ENCODE results near the gene ZNF557.
A peak's percentile ranks its signal among the peaks of the same experiment; 100 is the strongest.

Gene ZNF557

DNA sequence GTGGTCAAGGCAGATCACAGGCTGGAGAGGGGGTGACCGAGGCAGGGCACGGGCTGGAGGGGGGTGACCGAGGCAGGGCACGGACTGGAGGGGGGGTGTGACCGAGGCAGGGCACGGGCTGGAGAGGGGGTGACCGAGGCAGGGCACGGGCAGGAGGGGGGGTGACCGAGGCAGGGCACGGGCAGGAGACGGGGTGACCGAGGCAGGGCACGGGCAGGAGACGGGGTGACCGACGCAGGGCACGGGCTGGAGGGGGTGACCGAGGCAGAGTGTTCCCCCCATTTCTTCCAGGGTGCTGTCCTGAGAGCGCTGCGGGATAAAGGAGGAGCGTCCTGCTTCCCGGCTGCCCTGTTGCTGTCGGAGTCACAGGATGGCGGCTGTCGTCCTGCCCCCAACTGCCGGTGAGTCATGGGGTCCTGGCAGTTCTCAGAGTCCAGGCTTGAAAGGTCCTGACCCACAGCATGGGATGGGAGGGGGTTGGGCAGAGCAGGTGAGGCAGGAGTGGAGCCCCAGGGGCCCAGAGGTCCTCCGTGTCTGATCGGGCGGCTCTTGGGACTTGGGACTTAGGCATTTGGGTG is 5.3 kb downstream of the ZNF557 start:
- DNase-seq (ENCODE audit: low spot score), result no peak

DNA sequence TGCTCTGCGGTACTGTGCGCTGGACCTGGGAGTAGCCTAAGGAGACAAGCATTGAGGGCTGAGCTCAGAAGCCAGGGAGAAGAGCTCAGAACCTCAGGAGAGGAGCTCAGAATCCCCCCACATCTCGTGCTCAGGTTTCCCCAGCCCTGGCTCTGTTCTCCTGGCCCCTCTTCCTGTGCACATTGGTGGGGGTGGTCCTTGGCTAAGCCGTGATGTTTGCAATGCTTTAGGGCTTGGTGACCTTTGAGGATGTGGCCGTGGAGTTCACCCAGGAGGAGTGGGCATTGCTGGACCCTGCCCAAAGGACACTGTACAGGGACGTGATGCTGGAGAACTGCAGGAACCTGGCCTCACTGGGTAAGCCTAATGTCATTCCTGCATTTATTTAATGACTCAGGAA is 6.6 kb downstream of the ZNF557 start:
- no peak for DNase-seq (ENCODE audit: low spot score)

- no peak for DNase-seq (ENCODE audit: low spot score)
These were observed 8.5 kb downstream of the ZNF557 start for GRCh38 chr19:7078008-7078407.

- no peak for DNase-seq (ENCODE audit: low spot score)
These were observed 13.8 kb downstream of the ZNF557 start for GRCh38 chr19:7083076-7083956.

DNA sequence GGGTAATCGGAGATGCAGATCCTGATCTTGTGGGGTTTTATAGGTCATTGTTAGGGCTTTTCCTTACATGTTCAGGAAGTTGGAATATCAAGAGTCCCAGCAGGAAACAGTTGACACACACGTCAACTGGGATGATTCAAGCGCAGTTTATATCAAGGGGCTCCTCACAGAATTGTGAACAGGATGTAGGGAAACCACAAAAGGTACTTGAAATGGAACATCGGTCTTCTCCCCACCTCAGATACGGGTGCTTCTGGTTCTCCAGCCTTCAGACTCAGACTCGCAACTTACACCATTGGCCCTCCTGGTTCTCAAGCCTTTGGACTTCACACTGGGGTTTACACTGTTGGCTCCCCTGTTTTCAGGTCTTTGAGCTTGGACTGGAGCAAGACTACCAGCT is 19.5 kb downstream of the ZNF557 start:
- DNase-seq (ENCODE audit: low spot score), result no peak

- DNase-seq (ENCODE audit: low spot score), result no peak
These were observed 28.6 kb downstream of the ZNF557 start for GRCh38 chr19:7098096-7098495.

GRCh38 chr19:7098701-7099596 is 29.4 kb downstream of the ZNF557 start:
- DNase-seq (ENCODE audit: low spot score), result peak; percentile 92

DNA sequence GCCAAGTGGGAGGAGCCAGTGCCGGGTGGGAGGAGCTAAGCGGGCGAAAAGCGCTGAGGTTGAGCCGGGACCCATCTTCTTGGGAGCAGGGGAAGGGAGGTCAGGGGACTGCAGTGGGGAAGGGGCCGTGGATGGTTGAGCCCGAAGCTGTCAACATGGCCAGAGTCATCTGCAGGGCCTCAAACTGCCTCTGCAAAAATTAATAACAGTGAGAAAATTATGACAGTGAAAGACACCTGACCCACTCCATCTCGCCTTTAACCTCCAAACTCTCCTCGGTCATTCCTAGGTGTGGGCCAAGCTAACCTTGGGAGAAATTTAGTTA is 30.1 kb downstream of the ZNF557 start:
- no peak for DNase-seq (ENCODE audit: low spot score)

DNA sequence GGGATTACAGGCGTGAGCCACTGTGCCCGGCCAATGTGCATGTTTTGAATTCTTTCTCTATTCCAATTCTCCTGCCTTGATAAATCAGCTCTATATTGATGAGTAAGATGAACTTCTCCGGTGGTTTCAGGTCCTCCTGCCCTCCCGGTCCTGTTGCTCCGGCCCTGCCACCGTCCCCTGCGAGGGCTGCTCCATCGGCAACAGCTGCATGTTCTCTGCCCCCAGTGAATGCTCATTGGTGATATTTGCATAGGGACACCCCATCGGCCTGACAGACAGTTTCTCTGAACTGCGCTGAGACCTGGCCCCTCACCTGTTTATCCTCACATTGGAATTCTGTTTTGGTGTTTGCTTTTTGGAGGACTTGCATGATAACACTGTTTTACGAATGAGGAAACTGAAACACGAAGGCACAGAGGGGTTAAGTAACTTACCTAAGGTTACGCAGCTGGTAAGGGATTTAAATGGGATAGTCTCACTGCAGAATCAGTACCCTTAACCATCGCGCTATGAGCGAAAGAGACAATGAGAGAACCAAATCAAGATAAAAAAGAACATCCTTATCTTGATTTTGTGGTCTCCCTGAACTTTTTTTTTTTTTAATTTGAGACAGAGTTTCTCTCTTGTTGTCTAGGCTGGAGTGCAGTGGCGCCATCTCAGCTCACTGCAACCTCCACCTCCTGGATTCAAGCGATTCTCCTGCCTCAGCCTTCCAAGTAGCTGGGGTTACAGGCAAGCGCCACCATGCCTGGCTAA is 32.2 kb downstream of the ZNF557 start:
- no peak for DNase-seq (ENCODE audit: low spot score)

- DNase-seq (ENCODE audit: low spot score), result no peak
These were observed 35.4 kb downstream of the ZNF557 start for GRCh38 chr19:7104747-7105447.

DNA sequence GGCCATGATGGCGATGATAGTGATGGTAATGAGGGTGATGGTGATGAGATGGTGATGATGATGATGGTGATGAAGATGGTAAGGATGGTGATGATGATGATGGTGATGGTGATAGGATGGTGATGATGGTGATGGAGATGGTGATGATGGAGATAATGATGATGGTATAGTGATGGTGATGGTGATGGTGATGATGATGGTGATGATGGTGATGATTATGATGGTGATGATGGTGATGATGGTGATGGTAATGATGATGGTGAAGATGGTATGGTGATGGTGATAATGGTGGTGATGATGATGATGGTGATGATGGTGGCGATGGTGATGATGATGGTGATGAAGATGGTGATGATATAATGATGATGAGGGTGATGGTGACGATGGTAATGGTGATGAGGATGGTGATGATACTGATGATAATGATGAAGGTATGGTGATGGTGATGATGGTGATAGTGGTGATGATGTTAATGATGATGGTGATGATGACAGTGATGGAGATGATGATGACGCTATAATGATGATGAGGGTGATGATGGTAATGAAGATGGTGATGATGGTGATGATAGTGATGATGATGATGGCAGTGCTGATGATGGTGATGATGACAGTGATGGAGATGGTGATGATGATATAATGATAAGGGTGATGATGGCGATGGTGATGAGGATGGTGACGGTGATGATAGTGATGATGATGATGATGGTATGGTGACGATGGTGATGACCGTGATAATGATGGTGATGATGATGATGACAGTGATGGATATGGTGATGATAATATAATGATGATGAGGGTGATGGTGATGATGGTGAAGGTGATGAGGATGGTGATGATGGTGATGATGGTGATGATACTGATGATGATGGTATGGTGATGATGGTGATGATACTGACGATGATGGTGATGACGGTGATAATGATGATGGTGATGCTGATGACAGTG is 37.5 kb downstream of the ZNF557 start:
- DNase-seq (ENCODE audit: low spot score), result no peak

DNA sequence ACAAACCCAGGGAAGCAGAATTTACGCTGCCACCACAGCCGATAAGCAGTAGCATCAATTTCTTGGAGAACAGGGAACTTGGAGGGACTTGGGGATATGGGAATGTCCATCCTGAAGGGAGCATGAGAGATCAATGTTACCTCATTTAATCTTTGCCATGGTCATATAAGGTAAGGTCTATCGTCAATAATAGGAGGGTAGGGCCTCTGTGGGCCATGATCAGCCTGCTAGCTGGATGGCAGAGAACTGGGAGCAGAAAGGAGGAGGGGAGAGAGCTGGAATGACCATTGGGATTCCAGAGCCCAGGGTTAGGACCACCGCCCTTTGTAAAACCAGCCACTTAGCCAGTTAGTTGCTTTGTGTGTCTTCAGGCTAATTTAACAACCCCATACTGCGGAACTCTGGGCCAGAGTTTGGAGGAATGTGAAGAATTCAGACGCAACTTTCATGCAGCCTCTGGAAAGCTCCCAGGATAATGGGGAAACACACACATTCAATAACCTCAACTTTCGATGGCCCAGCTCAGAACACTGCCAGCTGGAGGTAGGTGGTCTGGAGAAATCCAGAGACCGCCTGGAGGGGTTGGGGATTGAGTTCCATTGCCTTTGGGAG is 40.3 kb downstream of the ZNF557 start:
- DNase-seq (ENCODE audit: low spot score), result no peak

- no peak for DNase-seq (ENCODE audit: low spot score)
These were observed 43.2 kb downstream of the ZNF557 start for GRCh38 chr19:7112675-7113074.

DNA sequence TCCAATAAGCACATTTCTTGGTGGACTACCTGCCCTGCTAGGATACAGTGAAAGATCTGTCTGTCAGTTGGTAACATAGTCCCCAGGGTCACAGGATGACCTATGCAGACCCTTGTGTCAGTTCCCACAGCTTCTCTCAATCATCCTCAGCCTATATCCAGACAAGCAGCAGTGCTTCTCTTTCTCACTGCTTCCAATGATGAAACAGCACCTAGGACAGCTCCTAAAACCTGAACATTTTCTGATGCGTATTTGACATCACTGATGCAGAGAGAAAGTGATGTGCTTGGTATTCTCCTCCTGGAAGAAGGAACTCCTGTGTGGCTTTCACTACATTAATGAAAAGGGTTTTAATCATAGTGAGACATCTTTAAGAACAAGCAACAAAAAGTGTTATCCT is 43.7 kb downstream of the ZNF557 start:
- DNase-seq (ENCODE audit: low spot score), result no peak

DNA sequence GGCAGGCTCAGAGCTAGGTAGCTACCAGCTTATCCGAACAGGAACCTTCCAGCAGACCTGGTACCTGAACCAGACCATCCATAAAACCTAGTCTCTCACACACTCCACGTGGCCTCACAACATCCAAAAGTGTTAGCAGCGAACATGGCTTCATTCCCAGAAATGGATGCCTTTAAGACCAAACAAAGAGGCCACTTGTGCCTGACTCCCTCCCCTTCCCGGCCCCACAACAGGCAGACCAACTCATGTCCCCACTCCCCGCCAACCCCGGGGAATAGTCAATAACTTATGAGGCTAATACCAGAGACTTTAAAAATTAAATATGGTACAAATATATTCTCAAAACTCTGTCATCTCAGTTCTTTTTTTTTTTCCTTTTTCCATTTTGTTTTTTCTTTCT is 46.2 kb downstream of the ZNF557 start:
- no peak for DNase-seq (ENCODE audit: low spot score)

DNA sequence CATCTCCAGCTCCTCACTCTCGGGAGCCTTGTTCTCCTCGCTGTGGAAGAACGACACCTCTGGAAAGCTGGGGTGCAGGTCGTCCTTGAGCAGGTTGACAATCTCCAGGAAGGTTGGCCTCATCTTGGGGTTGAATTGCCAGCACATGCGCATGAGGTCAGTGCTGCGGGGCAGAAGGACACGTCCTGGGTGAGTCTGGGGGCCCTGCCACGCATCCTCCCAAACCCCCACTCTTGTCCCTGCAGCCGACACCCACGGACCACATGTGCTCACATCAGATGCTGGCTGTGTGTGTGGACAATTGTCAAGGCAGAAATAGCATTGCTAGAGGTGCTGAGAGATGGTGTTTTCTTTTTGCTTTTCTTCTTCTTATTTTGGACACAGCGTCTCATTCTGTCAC is 47.7 kb downstream of the ZNF557 start:
- no peak for DNase-seq (ENCODE audit: low spot score)

- DNase-seq (ENCODE audit: low spot score), result no peak
These were observed 50.1 kb downstream of the ZNF557 start for GRCh38 chr19:7119582-7119981.

DNA sequence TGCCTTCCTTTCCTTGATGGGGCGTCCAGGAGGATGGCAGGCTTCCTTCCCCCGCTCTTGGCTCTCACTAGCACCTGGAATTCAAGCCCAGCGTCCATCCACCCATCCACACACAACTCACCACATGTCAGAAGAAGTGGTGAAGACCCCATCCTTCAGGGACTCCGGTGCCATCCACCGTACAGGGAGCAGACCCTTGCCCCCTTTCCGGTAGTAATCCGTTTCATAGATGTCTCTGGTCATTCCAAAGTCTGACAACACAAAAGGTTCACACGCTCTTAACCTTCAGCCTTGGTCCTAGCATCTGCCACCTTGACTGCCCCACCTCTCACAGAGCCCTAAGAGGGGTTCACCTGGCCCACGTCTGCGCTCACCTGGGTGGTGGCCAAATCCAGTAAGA is 51.0 kb downstream of the ZNF557 start:
- DNase-seq (ENCODE audit: low spot score), result no peak

DNA sequence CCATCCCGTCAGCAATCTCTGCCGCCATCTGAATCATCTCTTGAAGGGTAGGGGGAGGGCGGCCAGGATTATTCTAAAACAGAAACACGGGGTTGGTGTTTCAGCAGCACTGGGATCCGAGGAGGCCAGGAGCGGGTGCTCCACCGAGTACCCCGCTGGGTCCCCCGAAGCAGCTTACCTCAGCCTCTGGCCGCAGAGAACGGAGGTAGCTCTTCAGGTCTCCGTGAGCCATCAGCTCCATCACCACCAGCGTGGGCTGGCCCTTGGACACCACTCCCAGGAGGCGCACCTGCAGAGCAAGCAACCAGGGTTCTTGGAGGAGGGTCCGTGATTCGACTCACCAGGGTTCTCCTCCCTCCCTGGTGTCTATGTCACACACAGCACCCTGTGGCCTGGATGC is 53.2 kb downstream of the ZNF557 start:
- no peak for DNase-seq (ENCODE audit: low spot score)

DNA sequence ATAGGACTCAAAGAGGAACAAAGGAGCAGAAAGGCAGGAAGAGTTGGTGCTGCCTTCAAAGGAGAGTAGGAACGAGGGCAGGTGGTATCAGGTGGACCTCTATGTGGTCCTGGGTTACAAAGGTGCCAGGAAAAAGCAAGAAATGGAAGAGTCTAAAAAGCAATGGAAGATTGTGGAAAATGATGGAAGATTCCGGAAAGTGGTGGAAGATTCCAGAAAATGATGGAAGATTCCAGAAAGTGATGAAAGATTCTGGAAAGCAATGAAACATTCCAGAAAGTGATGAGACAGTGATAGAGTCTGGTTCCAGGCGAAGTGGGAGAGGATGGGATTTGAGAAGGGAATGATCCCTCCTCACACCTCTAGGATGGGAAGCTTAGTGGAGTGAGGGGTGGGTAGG is 55.3 kb downstream of the ZNF557 start:
- no peak for DNase-seq (ENCODE audit: low spot score)
